GM23338 (cell line): ENCODE results near the gene TAS2R13.

Experiments
- CTCF ChIP-seq, 2 experiments: fragments of 200-600 bp in 1 of 2; sonication (generic) in 1 of 2; conservative IDR thresholded peaks; 2 replicates each; pipeline versions ENCODE4 v1.5.1 to v1.6.1; 2016 to 2017; ENCODE audit warnings: antibody characterized with exemption in 2 of 2, low read depth in 2 of 2, mild to moderate bottlenecking in 2 of 2, moderate library complexity in 1 of 2
- EZH2 ChIP-seq: fragments of 200-600 bp; sonication (generic); IDR thresholded peaks from one replicate; pipeline ENCODE4 v1.8.0; 2017; ENCODE audit warnings: antibody characterized with exemption, mild to moderate bottlenecking, low read depth; ENCODE audit not compliant: unreplicated experiment
- JUNB ChIP-seq: IDR thresholded peaks from one replicate; pipeline ENCODE4 v1.6.1; 2016; ENCODE audit warnings: antibody characterized with exemption; ENCODE audit not compliant: unreplicated experiment
- POLR2AphosphoS5 ChIP-seq: IDR thresholded peaks from 2 replicates; pipeline ENCODE4 v1.6.1; 2016; ENCODE audit warnings: antibody characterized with exemption, low read depth
- ZNF331 ChIP-seq: fragments of 250-450 bp; sonication (Bioruptor Pico); IDR thresholded peaks from 2 replicates; pipeline ENCODE4 v1.5.0; 2020; ENCODE audit warnings: low read depth, mild to moderate bottlenecking, moderate library complexity

GRCh38 chr12:10873378-10873777 is 36.0 kb downstream of the TAS2R13 start:
- TF ChIP-seq CTCF (conservative IDR thresholded peaks at IDR 0.05; ENCODE audit: low read depth in 2 of 2) (no peak), POLR2AphosphoS5 (no peak), JUNB (no peak), EZH2 (no peak), ZNF331 (CRISPR knock-in tag) (no peak)
